HG02973 (cell line): Measurements from ENCODE around the gene PPP1R16B.

Experiments used
- ATAC-seq: cut with Tn5 transposase; IDR thresholded peaks from one replicate; pipeline ENCODE4 v1.9.1; 2021; ENCODE audit warnings: moderate library complexity; ENCODE audit not compliant: unreplicated experiment

The PPP1R16B gene

DNA sequence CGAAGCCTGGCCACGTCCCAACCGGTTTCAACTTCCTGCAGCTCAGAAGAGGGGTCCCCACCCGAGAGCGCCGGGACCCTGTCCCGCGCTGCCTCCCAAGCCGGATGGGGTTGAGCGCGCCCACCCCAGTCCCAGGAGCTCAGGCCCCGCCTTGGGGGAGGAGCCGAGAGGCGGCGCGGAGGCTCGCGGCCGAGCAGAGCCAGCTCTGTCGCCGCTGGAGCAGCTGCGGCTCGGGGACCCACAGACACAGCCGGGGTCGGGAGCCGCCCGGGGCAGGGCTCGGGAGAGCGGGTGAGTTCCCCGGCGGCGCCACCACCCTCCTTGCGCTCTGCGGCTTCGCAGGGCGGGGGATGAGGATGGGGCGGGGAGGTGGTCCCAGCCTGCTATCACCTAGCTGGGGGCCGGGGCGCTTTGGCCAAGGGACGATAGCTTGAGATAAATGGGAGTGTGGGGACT is at the start of gene PPP1R16B:
PPP1R16B (plus strand) TSS at position 196 of the 456 bp plus-strand sequence. CDS start 30,229 bp downstream, outside the sequence.
- peak; percentile 43 for ATAC-seq

DNA sequence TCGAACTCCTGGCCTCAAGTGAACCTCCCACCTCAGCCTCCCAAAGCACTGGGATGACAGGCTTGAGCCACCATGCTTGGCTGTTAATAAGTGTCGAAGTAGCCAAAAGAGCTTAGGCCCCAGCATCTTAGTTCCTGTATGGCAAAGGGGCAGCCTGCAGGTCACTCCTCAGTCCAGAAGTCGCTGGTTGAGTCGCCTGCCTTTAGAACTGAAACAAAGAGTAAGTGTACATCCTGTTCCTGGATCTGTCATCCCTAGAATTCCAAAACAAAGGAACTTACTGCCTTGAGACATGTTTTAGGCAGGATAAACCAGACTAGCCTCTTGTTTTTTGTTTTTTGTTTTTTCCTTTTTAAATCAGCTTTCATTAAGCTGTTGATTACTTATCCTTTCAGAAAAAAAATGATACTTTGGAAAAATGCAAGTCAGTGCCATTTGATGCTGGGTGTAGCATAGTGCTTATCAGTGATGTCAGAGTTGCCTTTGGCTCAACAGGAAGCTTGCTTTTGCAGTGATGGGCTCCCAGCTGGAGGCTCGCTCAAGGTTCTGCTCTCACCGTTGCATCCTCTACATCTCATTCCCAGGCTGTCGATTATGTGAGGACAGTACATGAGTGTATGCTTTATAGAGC is 48.2 kb upstream of the PPP1R16B start:
- ATAC-seq: no peak

DNA sequence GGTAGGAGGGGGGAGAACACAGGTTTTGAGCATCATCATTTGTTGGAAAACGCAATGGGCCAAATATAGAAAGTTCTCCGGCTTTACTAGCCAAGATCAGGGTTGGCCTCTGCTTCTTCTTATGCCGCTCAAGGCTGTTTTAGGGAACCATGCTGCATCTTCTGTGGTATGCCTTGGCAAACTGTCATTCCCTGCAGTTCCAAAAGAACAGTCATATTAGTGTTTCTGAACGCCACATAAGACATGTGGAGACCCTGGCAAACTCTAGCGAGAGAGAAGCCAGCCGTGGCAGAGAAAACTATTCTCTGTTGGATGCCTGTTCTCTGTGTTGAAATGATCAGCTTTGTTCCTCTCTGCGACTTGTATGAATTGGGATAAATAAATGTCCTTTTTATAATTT is 46.4 kb upstream of the PPP1R16B start:
- ATAC-seq: no peak

DNA sequence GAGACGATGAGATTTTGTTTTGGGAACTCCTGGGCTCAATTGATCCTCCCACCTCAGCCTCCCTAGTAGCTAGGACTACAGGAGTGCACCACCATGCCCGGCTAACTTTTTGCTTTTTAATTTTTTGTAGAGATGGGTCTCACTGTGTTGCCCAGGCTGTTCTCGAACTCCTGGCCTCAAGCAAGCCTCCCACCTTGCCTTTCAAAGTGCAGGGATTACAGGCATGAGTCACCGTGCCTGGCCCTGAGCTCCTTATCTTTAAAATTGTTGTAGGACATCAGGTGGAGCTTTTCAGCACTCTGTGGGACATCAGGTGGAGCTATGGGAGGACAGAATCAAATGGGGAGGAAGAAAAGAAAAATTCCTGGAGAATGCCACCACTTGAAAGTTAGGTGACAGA is 44.5 kb upstream of the PPP1R16B start:
- ATAC-seq: no peak

DNA sequence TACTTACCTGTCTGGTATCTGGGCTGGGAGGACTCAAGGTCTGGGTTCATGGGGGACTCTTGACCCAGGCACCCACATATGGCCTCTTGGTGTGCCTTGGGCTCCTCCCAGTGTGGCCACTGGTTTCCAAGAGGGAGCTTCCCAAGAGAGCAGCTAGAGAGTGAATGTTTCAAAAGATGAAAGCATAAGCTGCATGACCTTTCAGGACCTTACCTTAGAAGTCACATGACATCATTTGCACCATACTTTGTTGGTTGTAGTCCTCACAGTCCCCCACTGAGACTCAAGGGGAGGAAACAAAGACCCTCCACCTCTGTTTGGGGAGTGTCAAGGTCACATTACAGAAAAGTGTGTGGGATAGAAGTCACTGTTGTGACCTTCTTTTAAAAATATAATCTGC is 43.3 kb upstream of the PPP1R16B start:
- ATAC-seq: no peak

DNA sequence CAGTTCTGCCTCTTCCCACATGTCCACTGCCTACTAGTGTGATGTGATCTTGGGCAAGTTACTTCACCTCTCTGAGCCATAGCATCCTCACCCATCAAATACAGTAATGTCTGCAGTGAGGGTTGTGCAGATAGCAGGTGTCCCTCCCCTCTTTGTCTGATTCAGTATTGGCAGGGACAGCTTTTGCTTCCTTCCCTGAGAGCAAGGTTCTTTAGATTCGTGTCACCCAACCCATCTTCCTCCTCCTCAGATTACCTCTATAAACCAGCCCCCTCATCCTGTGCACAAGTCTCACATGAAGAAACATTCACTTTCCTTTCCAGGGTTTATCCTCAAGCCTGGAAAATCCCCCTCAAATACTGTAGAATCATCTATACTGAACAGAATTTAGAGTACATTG is 41.9 kb upstream of the PPP1R16B start:
- ATAC-seq: no peak

DNA sequence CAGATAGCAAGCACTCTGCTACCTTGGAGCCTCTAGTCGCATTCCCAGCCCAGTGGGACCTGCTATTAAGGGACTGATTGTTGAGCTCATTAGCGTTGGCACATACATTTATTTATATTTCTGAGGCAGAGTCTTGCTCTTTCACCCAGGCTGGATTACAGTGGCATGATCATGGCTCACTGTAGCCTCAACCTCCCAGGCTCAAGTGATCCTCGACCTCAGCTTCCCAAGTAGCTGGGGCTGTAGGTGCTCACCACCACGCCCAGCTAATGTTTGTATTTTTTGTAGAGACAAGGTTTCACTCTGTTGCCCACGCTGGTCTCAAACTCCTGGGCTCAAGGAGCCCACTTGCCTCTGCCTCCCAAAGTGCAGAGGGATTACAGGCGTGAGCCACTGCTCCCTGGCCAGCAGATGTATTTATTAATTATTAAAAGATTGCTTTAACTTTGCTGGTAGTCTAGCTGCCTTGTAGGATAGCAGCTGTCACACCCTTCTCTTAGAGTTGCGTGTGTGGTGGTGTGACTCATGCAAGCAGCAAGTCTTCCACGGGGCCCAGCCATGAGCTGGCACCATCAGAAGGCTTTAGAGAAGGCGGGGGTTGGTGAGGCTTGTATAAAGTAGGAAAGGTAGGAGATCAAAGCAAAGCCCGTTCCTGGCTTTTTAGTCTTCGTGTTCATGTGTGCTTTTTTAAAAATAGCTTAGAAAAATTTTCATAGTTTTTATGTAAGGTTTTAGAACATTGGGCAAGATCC is 40.8 kb upstream of the PPP1R16B start:
- ATAC-seq: no peak

DNA sequence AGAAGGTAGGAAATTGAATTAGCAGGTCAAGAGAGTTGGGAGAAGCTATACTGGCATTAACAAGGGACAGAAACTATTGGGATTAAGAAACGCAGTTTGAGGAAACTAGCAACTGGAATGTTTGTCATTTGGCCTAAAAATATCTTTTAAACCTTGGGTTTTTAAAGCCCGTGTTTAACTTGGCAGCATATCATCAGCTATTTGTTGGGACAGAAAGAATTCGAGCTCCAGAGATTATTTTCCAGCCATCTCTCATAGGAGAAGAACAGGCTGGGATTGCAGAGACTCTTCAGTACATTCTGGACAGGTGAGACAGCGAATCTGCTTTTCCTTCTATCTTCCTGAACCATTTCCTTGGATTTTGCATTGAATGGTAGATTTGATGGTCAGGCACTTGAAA is 39.4 kb upstream of the PPP1R16B start:
- no peak for ATAC-seq

DNA sequence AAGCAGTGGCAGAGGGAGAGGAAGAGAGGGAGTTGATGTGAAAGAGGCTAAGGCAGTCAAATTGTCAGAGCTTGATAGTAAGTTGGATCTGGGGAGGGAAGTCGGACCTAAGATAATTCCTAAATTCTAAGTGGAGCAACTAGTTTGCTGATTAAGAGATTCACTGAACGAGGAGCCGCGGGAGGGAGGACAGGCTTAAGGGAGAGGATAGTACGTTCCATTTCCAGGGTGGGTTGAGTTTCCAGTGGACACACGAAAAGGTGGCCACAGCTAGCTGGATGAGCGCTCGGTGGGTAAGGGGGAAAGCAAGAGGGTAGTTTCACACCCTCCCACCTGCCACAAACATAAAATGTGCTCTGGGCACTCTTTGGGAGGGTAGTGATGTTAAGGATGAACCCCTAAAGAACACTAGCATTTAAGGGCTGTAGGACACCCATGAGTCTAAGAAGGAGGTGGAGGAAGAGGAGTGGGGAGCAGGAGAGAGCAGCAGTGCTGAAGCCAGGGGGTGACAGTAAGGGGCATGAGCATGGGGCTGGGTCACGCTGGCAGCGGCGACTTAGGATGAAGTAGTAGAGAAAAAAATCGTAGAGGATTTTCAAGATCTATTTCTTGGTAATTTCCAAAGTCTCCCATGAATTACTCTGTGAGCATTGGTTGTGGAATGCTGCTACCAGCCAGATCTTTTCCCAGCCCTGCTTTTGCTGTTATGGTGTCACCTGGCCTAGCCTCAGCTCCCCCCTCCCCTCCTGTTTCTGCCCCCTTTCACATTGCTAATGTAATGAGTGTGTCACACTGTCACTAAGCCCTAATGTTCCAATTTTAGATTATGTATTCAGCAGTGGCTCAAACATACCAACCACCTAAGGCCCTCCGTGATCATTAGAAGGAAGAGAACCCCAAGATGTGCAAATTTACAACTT is 35.9 kb upstream of the PPP1R16B start:
- no peak for ATAC-seq

DNA sequence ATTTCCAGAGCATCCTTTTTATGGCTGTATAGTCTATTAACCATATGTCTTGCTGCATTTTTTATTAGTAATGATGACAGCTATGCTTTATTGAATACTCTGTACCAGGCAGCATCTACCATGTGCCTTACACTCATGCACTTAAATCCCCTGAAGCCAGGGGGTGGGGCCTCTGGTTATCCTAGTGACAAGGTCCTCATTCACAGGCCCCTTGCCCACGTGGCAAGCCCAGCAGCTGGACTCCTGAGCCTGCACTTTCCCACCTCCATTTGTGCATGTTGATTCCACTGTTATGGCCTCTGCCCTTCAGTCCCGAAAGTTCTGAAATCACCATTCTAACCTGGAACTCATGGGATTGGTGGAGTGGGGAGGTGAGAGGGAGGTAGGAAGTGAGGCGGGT is 35.0 kb upstream of the PPP1R16B start:
- ATAC-seq: no peak

DNA sequence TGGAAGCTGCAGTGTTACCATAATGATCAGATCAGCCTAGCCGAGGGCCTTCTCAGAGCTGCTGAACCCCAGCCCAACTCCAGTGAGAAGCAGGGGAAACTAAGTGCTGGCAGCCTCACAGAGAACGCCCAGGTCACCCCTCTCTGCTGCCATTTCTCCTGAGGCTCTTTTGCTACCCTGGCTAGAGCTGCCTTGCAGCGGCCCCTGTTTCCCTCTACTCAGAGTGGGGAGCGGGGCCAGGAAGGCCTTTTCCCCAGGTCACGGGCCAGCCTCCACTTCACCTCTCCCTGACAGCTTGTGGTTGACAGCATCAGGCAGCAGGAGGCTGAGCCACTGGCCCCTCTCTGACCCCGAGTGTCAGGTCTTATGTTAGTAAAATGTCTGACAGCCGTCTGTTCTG is 34.5 kb upstream of the PPP1R16B start:
- ATAC-seq: no peak

DNA sequence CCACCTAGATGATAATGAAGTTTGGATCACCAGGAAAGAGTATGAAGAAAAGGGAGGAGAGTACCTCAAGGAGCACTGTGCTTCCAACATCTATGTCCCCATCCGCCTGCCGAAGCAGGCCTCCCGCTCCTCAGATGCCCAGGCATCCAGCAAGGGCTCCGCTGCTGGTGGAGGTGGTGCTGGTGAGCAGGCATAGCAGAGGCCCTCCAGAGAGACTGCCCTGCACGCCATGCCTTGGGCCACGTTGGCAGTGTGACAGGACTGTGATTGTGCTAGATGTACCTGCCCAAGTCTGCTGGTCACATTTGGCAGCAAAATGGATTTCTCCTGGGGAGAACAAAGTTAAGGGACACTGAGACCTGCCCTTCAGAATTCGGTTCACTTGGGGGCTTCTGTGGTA is 33.9 kb upstream of the PPP1R16B start:
- no peak for ATAC-seq

DNA sequence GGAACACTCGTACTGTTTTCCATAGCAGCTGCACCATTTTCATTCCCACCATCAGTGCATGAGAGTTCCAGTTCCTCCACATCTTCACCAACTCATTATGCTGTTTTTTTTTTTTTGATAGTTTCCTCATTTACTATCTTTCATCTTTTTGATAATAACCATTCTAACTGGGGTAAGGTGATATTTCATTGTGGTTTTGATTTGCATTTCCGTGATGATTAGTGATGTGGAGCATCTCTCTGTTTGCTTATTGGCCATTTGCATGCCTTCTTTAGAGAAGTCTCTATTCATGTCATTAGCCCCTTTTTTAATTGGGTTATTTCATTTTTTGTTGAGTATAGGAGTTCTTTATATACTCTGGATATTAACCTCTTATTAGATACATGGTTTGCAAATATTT is 31.3 kb upstream of the PPP1R16B start:
- no peak for ATAC-seq

DNA sequence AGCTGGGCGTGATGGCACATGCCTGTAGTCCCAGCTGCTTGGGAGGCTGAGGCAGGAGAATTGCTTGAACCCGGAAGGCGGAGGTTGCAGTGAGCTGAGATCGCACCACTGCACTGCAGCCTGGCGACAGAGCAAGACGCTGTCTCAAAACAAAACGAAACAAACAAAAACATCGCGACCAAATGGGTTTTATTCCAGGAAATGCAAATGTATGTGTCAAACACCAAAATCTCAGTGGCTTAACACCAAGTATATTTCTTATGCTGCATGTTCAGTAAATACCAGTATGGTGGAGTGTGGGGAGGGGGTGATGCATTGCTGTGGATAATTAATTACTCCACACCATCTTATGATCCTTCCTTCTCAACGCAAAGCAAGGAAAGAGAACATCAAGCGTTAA is 29.1 kb upstream of the PPP1R16B start:
- no peak for ATAC-seq

DNA sequence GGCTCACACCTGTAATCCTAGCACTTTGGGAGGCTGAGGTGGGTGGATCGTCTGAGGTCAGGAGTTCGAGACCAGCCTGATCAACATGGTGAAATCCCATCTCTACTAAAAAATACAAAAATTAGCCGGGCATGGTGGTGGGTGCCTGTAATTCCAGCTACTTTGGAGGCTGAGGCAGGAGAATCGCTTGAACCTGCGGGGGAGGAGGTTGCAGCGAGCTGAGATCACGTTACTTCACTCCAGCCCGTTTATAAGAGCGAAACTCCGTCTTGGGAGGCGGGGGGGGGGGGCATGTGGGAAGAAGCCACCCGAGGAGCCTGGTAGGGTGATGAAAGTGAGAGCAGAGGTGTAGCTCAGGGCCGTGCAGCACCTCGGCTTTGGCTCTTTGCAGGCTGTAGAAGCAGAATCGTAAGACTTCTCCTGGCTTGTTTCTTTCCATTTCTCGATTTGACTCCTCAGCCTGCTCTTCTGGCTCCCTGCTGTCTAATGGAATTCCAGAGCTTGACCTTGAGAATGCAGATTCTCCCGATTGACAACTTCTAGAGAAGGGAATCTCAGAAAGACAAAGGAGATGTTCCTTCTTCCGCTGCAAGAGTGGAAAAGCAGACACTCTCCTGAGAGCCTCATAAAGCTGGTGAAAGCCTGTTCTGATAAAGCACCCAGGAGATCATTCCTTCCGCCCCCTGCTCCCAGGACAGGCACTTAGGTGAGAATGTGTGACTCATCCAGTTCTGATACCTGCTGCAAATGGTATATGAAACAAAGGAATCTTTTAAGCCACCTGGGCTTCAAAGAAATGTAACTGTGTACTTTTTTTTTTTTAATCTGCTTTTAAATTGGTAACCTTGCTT is 26.0 kb upstream of the PPP1R16B start:
- no peak for ATAC-seq

DNA sequence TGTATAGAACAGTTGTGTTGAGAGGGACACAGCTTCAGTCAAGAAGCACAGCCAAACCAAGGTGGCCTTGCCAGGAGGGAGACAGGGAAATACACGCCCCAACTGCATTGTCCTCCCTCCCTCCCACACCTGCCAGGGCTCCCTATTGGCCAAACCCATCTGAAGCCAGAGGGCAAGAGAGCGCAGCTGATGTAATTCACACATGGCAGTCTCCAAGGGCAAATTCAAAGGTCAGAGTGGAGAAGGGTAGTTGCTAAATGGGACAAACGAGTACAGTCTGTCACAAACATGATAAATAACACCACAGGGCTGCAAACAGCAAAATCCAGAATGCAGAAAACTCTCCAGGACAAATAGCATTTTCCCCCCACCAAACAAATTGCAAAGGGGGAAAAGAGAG is 23.2 kb upstream of the PPP1R16B start:
- no peak for ATAC-seq

DNA sequence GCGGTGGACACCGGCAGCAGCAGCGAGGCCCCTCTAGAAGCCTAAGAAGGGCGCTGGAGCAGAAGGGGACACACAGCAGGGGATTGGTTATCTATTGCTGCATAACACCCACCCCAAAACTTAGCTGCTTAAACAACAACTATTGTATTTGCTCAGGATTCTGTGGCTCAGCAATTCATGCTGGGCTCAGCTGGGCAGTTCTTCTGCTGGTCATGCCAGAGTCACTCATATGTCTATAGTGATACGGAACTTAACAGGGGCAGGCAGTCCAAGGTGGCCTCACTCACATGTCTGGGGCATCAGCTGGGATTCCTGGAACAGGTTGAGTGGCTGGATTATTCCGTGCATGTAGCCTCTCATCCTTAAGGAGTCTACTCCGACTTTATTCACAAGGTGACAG is 17.6 kb upstream of the PPP1R16B start:
- no peak for ATAC-seq

DNA sequence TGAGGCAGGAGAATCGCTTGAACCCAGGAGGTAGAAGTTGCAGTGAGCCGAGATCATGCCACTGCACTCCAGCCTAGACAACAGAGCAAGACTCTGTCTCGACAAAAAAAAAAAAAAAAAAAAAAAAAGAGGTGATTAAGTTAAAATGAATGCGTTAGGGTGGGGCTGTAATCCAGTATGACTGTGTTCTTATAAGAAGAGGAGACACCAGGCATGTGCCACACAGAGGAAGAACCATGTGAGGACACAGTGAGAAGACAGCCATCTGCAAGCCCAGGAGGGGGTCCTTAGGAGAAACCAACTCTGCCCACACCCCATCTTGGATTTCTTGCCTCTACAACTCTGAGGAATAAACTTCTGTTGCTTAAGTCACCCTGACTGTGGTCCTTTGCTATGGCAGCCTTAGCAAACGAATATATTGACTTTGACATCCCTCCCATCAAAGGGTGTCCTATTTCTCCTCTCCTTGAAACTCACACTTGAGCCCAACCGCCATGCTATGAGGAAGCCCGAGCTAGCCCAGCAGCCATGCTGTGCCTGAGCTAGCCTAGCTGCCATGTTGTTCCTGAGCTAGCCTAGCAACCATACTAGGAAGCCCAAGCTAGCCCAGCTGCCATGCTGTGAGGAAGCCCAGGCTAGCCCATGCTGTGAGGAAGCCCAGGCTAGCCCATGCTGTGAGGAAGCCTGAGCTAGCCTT is 15.8 kb upstream of the PPP1R16B start:
- ATAC-seq: no peak

DNA sequence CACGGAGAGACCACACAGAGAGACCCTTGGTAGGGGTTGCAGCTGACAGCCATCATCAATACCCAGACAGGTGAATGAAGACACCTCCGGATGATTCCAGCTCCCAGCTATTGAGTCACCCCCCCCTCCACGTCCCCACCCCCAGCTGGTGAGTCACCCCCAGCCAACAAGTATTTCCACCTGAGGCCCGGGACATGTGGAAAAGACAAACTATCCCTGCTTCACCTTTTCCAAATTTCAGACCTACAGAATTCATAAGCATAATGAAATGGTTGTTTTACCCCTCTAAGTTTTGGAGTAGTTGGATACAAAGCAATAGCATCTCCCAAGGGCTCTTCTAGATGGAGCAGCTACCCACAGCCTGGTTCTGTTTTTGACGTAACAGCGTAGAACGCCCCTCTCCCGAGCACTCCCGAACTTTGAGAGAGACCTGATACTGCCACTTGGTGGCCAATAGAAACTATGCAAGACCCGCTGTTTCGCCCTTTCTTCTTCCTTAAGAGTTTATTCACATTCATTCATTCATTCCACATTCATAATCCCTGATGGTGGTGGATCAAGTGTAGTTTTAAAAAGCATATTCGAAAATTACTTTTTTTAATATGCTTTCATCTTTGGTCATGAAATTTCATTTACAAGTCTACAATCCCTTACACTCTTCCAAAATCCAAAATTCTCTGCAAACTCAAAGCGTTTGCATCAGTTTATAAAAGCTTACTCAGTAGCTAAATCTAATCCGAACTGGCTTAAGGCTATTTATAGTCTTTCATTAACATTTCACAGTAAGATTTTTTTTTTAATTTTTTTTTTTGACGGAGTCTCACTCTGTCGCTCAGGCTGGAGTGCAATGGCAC is 15.1 kb upstream of the PPP1R16B start:
- ATAC-seq: no peak
